ENCODE data around the gene STAB2. TPM values are rescaled to one million over a fixed set of nuclear protein-coding genes. Genes with fewer than 3 reads are reported as not detected.
"Not testable (repeated sequence)": the region's sequence is repeated elsewhere in the genome, so short reads cannot be mapped to it uniquely, and the experiment has no call there.

STAB2 gene
- total RNA-seq, 1 donor from 2014 or later: 0.13 TPM

DNA sequence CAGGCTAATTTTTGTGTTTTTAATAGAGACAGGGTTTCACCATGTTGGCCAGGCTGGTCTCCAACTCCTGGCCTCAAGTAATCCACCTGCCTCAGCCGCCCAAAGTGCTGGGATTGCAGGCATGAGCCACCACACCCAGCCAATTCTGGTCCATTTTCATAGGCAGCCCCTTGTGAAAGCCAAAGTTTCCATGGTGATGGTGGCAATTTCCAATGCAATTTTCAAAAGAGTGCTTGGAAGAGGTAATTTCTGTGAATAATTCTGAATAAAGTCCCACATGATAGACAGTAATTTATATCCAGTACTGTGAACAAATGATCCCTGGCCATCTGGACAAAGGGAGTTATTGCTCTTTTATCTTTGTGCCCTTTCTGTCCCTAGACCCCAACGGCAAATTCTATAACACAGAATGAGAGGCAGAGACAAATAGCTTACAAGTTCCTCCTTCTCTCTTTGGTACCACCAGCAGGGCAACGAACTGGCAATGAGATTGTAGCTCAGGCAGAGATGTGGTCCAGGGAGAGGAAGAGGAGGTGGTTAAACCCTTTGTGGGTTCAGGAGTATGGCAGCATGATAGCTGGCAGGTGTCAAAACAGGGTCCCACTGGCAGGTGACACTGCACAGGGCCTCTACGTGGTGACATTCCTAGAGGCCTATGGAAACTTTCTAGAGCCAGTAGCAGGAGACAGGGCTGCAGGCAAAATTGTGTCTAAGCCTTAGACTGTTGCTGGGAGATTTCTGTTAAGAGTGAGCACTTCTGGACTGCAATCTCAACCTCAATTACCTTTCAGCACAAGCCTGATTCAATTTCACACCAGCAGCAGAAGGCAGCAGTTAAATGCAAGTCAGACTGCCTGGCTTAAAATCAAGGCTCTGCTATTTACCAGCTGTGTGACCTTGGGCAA is 207.5 kb downstream of the STAB2 start:
- DNase-seq (ENCODE audit: low spot score) (no peak), ATAC-seq (no peak)
- intact Hi-C loops (cut with DNase I): no loop called here

DNA sequence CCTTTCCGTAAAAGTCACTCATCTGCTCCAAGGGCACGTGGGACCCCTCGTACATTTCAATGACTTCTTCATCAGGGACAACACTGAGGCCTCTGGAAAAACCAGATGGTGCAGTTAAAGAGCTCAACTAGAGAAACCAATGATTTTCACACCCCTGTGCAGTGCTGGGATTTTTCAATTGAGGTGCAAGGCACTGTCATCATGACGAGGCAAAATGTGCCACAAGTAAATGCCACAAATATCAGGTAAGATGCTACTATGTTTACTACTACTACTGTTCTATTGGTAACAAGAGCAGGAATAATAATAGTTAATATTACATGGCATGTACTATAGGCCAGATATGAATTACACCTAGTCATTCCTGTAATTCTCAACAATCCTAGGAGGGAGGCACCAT is 211.5 kb downstream of the STAB2 start:
- intact Hi-C loops (cut with DNase I): no loop called here

GRCh38 chr12:103799504-103799856 is 212.4 kb downstream of the STAB2 start:
- intact Hi-C loops (cut with DNase I): no loop called here

More for the DNA sequence above, 211.5 kb downstream of the STAB2 start:
- ATAC-seq (no peak), DNase-seq (ENCODE audit: low spot score) (no peak)

DNA sequence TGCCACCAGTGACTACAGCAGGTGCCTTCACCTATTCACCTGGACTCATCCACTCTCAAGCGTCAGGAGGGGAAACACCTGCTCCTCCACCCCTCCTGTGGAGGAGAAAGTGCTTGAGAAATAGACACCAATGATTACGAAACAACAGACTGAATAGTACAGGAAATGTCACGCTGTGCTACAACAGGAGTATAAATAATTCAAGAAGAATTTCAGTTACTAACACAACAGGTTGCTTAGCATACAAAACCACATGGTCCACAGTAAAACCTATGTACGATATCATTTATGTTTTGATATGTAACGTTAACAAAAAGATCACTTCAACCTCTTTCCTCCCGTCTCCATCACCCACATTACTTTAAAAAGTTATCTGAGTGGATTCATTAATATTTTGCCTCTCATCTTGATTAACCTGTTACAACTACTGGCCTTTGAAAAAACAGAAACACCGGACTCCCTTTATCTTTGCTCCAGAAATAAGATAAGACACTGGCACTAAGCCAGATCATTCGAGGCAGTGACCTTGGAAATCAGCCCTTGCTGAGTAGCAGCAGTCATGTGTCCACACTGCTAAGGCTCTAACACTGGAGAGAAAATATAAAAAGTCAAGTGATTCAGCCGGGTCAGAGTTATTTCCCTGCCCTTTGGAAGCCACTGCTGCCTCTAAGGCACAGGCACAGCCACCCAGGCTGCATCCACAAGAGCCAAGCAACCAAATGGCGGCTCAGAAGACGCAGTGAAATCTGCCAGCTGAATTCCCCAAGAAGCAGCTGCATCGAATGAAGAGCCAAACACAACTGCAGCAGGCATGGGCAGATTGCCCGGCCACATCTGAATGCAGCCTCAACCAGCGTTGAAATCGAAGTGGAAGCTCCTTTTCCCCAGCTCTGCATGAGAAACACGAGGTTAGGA is 213.0 kb downstream of the STAB2 start:
- DNase-seq (ENCODE audit: low spot score) (peak; percentile 70), ATAC-seq (peak; percentile 84)
- intact Hi-C loops (cut with DNase I): no loop called here

More at GRCh38 chr12:103799504-103799856, 212.4 kb downstream of the STAB2 start:
- ATAC-seq (no peak), DNase-seq (ENCODE audit: low spot score) (no peak)

GRCh38 chr12:103801709-103802585 is 214.9 kb downstream of the STAB2 start:
- intact Hi-C loops (cut with DNase I): no loop called here
- DNase-seq (ENCODE audit: low spot score) (no peak), ATAC-seq (peak; percentile 57)

- ATAC-seq: no peak
- DNase-seq (ENCODE audit: low spot score): no peak
- intact Hi-C loops (cut with DNase I): no loop called here
These were observed 215.5 kb downstream of the STAB2 start for GRCh38 chr12:103802586-103802886.

DNA sequence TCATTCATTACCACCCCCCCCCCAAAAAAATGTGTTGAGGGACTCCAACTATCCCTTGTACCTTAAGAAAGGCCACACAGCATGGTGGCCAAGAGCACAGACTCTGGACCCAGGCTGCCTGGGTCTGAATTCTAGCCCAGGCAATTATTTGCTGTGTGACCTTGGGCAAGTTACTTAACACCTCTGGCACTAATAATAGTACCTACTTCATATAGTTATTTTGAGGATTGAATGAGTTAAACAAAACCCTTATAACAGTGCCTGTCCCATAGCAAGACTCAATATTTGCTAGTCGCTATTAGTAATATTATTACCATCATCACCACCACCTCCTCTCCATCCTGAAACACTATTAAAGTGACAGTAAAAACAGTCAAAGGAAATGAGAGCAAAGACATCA is 216.8 kb downstream of the STAB2 start:
- ATAC-seq (no peak), DNase-seq (ENCODE audit: low spot score) (no peak)
- intact Hi-C loops (cut with DNase I): no loop called here

DNA sequence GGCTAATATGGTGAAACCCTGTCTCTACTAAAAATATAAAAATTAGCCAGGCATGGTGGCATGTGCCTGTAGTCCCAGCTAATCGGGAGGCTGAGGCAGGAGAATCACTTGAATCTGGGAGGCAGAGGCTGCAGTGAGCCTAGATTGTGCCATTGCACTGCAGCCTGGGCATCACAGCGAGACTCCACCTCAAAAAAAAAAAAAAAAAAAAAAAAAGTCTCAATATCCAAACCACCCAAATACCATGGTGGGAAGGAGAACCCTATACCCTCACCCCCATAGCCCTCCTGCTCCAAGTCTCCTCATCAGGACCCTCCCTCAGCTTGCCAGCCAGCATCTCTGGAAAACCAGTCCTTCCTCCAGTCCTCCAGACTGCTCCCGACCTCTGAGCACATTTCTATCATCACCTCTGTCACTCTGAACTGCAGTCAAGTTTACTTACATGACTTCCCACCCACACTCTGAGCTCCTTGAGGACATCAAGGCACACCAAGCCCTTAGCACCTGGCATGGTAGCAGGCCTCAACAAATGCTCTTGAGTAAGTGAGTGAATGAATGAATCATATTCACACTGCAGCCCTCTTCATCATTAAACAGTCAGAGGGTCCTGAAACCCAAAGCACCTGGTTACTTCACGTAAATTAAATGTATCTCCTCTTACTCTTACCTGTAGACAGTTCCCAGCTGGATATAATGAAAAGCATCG is 218.7 kb downstream of the STAB2 start:
- DNase-seq (ENCODE audit: low spot score) (no peak), ATAC-seq (no peak)
- intact Hi-C loops (cut with DNase I): no loop called here

- intact Hi-C loops (cut with DNase I): no loop called here
- ATAC-seq (peak; percentile 21), DNase-seq (ENCODE audit: low spot score) (no peak)
These were observed 219.7 kb downstream of the STAB2 start for GRCh38 chr12:103806803-103807202.

GRCh38 chr12:103807561-103808238 is 220.6 kb downstream of the STAB2 start:
- ATAC-seq: no peak
- DNase-seq (ENCODE audit: low spot score): no peak
- intact Hi-C loops (cut with DNase I): no loop called here

DNA sequence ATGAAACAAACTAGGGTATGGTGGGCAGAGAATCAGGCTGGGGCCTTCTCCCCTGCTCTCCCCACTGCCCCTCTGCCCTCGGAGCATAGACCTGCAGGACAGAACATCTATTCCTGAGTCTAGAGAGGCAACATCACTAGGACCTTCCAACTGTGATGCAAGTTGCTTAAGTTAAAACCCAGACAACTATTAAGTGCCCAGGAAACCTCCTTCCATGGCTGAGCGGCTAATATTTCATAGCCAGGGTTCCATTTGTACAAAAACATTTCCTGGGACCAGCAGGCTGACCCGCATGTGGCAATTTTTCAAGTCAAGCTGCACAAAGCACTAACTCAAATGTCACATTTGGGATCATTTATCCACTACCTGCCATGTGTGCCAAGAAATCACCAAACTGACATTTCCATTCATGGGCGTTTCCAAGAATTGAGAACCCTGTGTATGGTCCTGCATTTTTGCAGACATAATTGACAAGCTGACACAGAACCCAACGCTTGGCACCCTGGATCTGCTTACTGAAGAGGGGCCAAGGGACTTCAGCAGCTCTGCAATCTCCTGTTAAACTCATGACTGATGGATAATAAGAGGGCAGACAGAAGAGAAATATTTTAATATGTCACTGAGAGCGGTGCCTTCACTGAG is 221.3 kb downstream of the STAB2 start:
- no peak for ATAC-seq
- DNase-seq (ENCODE audit: low spot score): no peak
- intact Hi-C loops (cut with DNase I): no loop called here

GRCh38 chr12:103809154-103809553 is 222.1 kb downstream of the STAB2 start:
- intact Hi-C loops (cut with DNase I): no loop called here
- ATAC-seq: no peak
- DNase-seq (ENCODE audit: low spot score): no peak

GRCh38 chr12:103809639-103810038 is 222.6 kb downstream of the STAB2 start:
- intact Hi-C loops (cut with DNase I); ATAC-seq; DNase-seq (ENCODE audit: low spot score): not testable (repeated sequence)

- ATAC-seq (no peak), DNase-seq (ENCODE audit: low spot score) (no peak)
- intact Hi-C loops (cut with DNase I): no loop called here
These were observed 223.0 kb downstream of the STAB2 start for GRCh38 chr12:103810111-103810510.

GRCh38 chr12:103811791-103812190 is 224.7 kb downstream of the STAB2 start:
- DNase-seq (ENCODE audit: low spot score): no peak
- intact Hi-C loops (cut with DNase I): no loop called here
- no peak for ATAC-seq

DNA sequence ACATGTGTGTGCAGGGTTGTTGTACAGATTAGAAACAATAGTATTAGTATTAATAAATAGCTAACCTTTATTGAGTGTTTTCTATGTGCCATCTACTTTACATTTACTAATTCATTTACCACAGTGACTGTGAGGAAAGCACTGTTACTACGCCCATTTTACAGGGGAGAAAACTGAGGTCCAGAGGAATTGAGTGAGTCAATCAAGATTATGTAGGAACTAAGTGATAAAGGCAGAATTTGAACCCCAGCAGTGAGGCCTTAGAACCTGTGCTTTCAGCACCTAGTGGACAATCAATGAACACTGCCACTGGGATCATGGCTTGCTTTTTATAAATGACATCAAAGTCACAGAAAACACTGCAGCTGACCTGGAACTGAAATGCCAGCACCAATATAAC is 225.7 kb downstream of the STAB2 start:
- intact Hi-C loops (cut with DNase I): no loop called here
- DNase-seq (ENCODE audit: low spot score) (no peak), ATAC-seq (no peak)

DNA sequence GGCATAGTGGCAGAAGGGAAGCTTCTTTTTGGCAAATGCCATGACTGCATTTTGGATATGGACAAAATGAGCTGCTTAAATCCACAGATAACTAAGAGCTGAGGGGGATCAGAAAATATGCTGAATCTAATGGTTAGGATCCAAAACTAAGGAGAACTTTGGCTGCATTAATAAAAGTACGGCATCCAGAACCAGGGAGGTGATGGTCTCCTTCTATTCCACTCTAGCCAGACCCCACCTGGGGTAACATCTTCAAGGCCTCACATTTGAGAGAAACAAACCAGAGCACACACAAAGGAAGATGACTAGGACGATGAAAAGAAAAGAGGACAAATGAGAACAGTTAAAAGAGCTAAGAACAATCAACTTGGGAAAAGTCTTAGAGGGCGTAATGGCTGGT is 226.4 kb downstream of the STAB2 start:
- DNase-seq (ENCODE audit: low spot score) (no peak), ATAC-seq (no peak)
- intact Hi-C loops (cut with DNase I): no loop called here

DNA sequence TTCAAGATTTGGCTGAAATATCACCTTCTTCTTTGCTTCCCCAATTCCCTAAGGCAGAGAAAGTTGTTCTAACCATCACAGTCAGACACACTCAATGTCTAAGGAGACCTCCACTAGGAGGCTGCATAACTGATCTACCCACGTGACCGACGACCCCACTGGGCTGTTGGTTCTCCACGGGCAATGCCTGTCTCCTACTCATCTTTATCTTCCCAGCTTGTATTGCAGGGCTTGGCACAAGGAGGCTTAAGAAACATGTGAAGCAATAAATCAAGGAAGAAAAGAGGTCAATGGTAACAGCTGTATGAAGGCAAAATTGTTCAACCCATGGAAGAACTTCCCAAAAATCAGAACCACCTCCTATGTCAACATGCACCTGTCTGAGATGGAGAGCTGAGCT is 226.9 kb downstream of the STAB2 start:
- intact Hi-C loops (cut with DNase I): no loop called here
- DNase-seq (ENCODE audit: low spot score): no peak
- no peak for ATAC-seq

Data from sciatic nerve (tissue), 2 donors.